ENCODE measurements around the gene IER5.

GRCh38 chr1:181112071-181112929 is 23.8 kb downstream of the IER5 start:
- no peak for TF ChIP-seq ZBTB26 (tag by site-specific recombination; optimal IDR thresholded peaks at IDR 0.05)
- no peak for TF ChIP-seq BCL11B (tag by site-specific recombination; IDR thresholded peaks at IDR 0.05; ENCODE audit: low read depth)
- TF ChIP-seq CTCF (tag by site-specific recombination; IDR thresholded peaks at IDR 0.05) = no peak
- TF ChIP-seq PBX3 (CRISPR knock-in tag; IDR thresholded peaks at IDR 0.05) = no peak
- TF ChIP-seq ZNF785 (tag by site-specific recombination; IDR thresholded peaks at IDR 0.05) = no peak
- TF ChIP-seq ZNF585B (tag by site-specific recombination; IDR thresholded peaks at IDR 0.05) = no peak

Data from HEK293 (cell line).